GM21717 (cell line): ENCODE measurements around the gene BASP1.
"Not testable (repeated sequence)": the region's sequence is repeated elsewhere in the genome, so short reads cannot be mapped to it uniquely, and the experiment has no call there.

Experiments
- ATAC-seq: cut with Tn5 transposase; IDR thresholded peaks from one replicate; pipeline ENCODE4 v1.9.1; 2021; ENCODE audit warnings: mild to moderate bottlenecking, moderate library complexity; ENCODE audit not compliant: unreplicated experiment

BASP1 gene

DNA sequence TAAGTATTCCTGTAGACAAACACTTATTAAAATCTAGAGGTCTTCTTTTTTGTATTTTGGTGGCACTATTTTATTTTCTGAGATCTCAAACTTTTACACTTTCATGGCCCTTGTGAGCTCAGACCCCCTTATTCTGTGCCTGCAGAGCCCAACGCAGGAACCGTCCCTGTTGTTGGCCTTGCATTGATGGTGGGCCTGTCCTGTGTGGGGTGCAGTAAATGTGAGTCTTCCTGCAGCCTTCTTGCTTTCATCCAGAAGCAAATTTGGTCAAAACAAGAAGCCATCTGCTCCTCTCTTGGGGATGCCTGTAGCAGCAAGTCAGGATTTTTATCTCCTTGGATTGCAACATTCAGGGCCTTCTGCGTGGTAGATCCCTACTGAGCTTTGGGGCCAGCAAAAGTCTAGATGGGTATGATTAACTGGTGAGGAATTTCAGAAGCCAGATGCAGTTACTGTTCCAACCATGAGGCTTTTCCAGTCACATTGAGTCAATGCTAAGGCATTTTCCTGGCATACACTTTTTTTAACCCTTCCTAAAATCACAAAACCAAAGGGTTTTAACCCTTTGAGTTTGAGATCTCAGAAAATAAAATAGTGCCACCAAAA is 31.7 kb downstream of the BASP1 start:
- ATAC-seq = no peak

DNA sequence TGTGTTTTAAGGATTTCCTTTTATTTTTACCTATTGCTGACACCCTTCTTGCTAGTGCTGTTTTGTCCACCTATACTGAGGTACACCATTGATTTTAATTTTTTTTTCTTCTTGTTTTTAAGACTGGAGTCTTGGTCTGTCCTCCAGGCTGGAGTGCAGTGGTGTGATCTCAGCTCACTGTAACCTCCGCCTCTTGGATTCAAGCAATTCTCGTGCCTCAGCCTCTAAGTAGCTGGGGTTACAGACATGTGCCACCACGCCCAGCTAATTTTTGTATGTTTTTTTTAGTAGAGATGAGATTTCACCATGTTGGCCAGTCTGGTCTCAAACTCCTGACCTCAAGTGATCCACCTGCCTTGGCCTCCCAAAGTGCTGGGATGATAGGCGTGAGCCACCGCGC is 32.4 kb downstream of the BASP1 start:
- not testable (repeated sequence) for ATAC-seq

DNA sequence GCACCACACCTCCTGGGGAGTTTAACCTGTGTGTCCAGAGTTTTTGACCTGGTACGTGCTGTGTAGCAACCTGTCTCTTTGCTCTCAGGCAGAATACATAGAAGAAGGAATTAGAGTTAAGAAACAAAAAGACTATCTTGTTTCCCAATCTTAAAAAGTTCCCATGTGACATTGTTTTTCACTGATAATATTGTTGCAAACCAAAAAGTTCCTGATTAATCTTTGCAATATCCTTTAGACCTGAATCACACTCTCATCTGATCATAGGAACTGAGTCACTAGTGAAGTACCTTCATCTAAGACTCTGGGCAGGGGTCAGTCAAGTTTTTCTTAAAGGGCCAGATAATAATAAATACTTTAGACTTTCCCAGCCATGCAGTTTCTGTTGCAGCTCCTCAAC is 35.1 kb downstream of the BASP1 start:
- no peak for ATAC-seq

DNA sequence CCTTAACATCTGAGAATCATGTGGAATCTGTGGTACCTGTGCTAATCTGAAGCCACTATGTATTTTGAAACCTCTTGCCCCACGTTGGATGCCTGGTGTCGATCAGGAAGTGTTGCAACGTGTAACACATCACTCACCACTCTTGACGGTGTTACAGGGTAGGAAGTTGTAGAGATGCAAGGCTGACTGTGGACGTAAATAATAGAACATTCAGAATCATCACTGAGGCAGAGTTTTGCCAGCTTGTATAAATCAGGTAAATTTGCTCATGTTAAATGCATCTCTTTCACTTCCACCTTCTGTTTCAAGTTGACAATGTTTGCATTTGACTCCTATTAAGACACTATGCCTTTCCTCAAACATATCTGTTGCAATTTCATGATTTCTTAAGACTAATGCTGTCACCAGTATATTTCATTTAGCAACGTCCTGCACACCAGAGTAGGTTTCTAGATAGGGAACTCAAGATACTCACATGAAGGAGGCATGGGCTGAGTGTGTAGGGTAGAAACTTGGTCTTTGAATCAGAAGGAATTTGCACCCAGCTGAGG is 38.1 kb downstream of the BASP1 start:
- peak; percentile 55 for ATAC-seq

DNA sequence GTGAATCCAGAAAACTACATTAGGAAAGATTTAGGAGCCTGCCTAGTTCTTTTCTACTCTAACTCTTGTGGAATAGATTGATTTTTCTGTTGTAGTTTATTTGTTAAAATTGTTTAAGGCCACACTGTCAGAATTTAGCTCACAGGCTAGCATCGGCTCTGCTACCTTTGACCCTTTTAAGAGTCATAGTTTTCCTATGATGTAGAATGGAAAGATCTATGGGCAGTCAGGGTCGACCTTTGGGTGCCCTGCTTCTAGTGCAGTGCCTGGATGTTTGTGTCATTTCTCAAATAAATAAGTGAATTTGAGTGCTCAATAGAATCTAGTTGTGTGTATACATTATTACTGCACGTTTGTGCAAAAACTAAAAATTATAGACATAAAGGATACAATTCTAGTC is 38.7 kb downstream of the BASP1 start:
- ATAC-seq = no peak

DNA sequence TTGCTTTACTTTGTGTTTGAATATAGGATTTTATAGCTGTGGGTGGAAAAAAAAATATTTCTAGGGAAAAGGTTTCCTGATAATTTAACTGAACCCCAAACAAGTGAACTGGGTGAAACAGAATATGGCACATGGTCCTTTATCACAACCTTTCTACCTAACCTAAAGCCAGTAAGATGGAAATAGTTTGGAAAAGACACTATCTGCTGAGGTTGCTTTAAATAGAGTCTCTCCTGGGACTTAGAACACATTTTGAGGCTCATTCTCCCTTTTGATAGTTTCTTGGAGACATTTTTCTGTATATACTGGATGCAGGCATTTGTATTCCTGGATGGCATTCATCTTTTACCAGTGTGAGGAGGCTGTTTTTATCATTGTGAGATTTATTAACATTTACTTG is 39.4 kb downstream of the BASP1 start:
- no peak for ATAC-seq

DNA sequence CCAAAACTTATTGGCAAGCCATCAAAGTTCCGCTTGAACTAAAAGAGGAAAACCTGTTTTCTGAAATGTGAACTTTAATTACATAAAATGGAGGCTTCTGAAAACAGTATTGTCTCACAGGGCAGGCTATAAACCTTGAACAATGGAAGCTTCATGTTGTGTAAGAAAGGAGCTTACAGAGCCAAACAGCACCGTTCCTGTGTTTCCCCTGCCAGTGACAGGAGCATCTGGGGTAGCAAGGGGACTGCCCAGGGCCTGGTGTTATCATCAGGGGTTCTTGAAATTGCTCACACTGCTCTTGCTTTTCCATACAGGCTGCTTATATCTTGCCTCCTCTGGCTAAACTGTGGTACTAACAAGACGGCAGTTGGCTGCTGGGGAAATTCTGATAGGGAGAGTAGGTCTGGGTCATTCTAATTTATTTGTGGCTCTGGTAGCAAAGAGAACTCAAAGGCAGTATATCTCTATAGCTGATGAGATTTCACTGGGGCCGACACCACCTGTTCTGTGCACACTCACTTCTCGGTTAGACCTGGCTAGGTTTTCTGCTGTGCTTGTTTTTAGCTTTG is 40.4 kb downstream of the BASP1 start:
- peak; percentile 82 for ATAC-seq

DNA sequence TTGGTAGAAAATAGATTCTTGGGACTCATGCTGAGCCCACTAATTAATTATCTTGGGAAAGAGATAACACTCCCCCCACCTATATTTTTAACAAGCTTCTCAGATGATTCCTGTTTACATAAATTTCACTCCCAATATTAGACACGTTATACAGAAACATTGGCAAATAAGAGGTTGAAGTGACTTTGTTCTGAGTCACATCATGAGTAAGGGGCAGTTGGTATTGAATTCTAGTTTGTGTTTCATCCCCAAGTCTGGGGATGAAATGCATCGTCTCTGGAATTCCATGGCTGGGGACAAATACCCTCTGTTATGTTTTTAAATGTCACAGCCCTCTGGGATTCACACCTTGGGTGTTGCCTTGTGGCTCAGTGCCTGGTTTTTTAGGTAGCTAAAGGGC is 41.0 kb downstream of the BASP1 start:
- no peak for ATAC-seq

DNA sequence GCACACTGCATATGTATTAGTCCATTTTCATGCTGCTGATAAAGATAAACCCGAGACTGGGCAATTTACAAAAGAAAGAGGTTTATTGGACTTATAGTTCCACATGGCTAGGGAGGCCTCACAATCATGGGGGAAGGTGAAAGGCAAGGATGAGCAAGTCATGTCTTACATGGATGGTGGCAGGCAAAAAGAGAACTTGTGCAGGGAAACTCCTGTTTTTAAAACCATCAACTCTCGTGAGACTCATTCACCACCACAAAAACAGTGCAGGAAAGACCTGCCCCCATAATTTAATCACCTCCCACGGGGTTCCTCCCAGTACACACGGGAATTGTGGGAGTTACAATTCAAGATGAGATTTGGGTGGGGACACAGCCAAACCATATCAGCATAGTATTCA is 41.6 kb downstream of the BASP1 start:
- not testable (repeated sequence) for ATAC-seq

DNA sequence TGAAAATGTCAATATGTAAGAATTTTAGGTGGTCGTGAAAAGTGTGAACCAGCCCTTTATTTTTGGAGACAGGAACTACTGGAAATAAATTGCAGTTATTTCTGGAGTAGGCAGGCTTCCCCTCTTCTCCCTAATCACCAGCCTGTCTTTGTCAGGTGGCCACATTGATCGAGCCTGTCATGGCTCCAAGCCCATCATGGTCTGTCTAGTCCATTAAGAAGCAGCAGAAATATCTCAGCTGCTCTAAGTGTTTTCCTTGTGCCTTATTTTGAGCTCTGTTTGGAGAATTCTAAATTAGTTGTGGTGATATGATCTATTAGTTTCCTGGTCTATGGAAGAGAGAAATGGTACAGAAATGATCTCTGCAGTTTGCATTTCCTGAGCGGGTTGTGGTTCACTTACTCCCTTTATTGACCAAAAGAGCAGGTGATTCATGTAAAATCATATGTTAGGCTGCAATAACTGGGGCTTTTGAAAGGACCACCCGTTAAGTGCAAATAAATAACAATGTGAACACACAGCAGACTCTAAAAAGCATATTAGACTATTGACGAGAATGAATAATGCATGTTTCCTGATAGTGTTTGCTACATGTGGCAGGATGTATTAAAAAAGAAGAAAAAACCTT is 42.3 kb downstream of the BASP1 start:
- ATAC-seq = no peak

DNA sequence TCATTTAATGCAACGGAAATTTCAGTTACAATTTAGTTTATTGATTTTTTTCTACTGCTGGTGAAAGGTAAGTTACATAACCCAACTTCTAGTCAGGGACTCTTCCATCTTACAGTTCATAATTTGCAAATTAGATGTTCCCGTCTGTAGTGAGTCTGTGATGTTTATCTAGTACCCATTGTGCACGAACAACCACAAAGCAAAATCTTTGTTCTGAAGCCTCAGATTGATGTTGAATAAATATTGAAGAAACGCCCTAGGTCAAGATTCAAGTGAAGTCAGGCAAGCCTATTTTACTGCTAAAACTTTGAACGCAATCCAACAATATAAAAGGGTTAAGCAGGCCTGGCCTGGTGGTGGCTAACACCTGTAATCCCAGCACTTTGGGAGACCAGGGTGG is 43.1 kb downstream of the BASP1 start:
- ATAC-seq = no peak

DNA sequence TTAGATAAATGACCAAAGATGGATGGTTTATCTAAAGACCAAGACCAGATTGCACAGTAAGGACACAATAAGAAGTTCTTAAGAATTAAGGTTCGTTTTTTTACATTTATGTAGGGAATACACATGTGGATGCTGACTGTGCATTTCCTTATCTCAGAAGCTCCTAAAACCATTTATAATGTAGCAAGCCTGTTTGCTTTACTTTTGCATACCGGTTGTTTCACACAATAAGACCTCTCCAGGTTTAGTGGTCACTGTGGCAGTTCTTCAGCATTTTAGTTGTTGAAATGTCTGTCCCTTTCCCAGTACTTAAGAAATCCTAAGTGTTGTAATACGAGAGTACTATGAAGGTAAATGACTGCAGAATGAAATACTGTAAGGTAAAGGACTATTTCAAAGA is 43.6 kb downstream of the BASP1 start:
- no peak for ATAC-seq

DNA sequence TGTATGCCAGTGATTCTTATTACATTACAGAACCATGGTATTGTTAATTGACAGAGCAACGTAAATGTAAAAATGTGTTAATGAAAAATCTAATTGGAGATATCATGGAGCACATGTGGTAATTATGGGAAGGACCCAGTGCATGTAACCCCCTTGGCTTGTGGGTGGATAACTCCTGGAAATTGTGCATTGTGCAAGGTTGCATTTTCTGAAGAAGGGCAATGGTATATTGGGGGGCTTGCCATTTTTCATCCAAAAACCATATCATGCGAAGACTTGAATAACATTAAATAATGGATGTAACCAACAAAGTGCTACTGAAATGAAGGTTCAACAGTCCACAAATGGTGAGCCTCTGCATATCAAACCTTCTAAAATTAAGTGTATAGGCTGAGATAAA is 47.6 kb downstream of the BASP1 start:
- ATAC-seq = no peak

DNA sequence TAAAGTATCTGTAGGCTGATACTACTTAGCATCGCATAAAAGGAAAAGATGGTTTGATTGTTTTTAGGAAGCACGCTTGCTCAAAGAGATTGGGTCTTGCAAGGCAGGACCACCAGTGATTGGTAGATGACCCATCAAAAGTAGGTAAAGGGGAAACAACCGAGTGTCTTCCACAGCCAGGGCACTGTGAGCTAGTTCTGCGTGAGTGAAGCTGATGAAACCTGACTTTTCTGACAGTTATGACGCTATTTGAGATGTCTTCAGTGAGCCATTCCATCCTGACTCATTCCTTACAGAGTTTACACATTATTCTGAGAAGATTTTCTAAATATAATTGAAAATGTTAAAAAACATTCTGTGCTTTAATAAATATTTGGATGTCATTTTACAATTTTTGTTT is 49.7 kb downstream of the BASP1 start:
- ATAC-seq = peak; percentile 85

DNA sequence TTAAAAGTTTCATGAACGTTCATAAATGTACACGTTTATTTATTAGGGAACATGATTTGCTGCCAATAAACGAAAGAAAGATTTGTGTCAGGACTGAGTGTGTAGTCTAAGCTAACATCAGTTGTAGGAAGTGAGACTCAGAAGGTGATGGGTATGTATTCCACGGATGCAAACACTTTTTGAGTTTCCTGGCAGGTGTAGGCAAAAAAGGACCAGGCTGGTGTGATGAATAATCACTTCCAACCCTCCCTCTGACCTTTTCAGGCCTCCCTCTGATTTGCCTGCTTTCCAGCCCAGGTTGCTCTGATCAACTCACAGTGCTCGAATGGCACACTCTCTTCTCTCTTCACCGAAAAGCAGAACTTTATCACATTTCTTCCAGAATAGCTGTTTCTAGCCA is 51.8 kb downstream of the BASP1 start:
- ATAC-seq = peak; percentile 73

DNA sequence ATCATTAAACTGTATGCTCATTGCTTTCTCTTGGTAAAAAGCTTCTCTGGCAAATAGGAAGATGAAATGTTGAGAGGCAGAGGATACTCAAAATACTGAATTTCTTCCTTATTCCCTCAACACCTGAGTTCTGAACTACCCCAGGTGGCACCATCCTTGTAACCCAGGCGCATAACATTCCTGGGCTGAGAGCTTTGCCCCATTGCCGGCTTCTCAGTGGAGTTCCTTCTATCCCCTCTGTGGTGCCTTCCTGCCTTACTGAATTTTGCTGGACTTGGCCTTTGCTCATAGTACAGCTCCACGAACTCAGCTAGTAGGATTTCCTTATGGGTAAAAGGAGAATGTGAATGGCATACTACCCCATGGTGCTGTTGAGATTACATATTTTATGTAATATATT is 54.7 kb downstream of the BASP1 start:
- ATAC-seq = no peak

DNA sequence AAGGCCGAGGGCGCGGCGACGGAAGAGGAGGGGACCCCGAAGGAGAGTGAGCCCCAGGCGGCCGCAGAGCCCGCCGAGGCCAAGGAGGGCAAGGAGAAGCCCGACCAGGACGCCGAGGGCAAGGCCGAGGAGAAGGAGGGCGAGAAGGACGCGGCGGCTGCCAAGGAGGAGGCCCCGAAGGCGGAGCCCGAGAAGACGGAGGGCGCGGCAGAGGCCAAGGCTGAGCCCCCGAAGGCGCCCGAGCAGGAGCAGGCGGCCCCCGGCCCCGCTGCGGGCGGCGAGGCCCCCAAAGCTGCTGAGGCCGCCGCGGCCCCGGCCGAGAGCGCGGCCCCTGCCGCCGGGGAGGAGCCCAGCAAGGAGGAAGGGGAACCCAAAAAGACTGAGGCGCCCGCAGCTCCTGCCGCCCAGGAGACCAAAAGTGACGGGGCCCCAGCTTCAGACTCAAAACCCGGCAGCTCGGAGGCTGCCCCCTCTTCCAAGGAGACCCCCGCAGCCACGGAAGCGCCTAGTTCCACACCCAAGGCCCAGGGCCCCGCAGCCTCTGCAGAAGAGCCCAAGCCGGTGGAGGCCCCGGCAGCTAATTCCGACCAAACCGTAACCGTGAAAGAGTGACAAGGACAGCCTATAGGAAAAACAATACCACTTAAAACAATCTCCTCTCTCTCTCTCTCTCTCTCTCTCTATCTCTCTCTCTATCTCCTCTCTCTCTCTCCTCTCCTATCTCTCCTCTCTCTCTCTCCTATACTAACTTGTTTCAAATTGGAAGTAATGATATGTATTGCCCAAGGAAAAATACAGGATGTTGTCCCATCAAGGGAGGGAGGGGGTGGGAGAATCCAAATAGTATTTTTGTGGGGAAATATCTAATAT is 58.1 kb downstream of the BASP1 start:
- ATAC-seq = no peak

DNA sequence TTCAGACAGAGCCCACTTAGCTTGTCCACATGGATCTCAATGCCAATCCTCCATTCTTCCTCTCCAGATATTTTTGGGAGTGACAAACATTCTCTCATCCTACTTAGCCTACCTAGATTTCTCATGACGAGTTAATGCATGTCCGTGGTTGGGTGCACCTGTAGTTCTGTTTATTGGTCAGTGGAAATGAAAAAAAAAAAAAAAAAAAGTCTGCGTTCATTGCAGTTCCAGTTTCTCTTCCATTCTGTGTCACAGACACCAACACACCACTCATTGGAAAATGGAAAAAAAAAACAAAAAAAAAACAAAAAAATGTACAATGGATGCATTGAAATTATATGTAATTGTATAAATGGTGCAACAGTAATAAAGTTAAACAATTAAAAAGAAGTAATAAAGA is 59.0 kb downstream of the BASP1 start:
- ATAC-seq = peak; percentile 47

DNA sequence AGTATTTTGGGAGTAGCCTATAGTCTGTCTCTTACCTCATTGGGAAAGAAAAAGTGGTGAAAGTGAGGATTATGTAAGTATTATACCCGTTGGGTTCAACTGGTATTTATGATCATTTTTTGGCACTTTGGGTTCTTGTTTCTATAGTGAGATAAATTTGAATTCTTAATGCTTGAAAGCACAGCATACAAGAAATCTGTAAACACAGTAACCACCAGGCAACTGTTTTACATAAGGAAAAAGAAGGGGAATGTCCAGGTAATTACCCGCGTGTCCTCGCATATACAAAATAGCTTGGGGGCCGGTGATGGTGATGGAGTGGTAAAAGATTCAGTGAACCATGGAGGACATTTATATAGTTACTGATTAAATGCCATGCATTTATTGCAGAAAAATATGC is 60.5 kb downstream of the BASP1 start:
- peak; percentile 49 for ATAC-seq

DNA sequence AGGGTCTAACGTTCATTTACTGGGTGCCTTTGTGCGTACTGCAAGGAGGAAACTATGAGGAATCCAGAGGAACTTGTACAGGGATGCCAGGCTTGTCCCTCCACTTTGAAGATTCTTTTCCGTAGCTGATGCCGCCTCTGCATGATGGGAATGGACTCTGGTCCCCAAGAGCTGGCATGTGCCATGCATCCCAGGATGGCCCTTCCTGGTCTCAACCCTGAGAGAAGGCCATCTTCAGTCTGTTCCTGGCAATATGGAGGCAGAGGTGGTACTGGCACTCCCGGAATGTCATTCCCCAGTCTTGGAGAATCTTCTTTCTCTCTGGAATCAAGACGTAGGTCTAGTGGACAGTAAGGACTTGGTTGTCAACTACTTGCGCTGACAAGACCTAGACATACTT is 61.5 kb downstream of the BASP1 start:
- ATAC-seq = no peak

DNA sequence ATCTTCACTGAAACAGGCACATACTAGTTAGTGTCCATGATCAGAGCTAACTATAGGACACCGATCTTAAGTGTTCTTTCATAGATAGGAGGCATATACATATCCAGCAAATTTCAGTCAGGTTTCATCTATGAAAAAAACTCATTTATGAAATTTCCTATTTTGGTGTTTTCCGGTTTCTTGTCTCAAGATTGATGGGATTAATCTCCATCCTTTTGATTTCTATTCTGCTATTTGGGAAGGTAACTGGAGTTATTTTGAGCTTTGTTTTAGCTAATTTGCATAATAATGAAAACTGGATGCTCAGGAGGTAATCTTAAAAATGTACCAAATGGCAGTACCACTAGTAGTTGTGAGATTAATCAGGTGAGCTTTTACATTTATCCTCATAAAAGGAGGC is 62.1 kb downstream of the BASP1 start:
- no peak for ATAC-seq
